ENCODE data around the gene APOBEC2.
"Not testable (repeated sequence)": the region's sequence is repeated elsewhere in the genome, so short reads cannot be mapped to it uniquely, and the experiment has no call there.

The APOBEC2 gene

DNA sequence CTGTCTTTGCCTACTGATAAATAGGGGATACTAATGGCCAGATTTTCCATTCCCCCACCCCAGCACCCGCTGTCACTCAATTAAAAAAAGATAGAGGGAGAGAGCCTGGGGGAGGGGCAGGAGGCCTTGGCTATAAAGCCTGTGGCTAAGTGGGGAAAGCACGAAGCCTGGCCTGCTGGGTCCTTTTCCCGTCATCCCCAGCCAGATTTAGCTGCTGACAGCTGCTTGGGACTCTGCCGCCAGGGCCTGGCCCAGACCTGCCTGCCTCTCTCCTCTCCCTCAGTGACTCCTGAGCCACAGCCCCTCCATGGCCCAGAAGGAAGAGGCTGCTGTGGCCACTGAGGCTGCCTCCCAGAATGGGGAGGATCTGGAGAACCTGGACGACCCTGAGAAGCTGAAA is at the start of gene APOBEC2:
Gene APOBEC2 (plus strand): TSS at position 162 of the 400 bp plus-strand sequence. CDS start 146 bp downstream, at position 308.
- no peak for DNase-seq (ENCODE audit: low read depth)

- DNase-seq (ENCODE audit: low read depth) = peak; percentile 46
Measured at GRCh38 chr6:41006217-41006616, 46.8 kb upstream of the APOBEC2 start.

- not testable (repeated sequence) for DNase-seq (ENCODE audit: low read depth)
Measured at GRCh38 chr6:41006980-41007379, 46.0 kb upstream of the APOBEC2 start.

- no peak for DNase-seq (ENCODE audit: low read depth)
Measured at GRCh38 chr6:41008011-41008410, 45.0 kb upstream of the APOBEC2 start.

DNA sequence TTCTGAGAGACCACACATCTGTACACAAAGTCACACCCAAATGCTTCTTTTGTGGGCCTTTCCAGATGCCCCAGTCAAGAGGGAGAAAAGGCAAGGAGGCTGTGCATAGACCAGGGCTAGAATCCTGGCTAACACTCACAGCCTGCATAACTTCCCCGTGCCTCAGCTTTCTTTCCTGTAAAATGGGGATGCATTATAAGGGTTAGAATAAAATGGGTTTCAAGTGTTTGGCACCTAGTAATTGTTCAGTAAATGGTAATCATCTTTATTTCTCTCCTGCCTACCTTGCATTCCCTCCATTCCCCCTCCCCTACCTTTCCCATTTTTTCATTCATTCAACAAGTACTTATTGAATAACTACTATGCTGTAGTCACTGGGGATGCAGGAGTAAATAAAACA is 43.3 kb upstream of the APOBEC2 start:
- no peak for DNase-seq (ENCODE audit: low read depth)

DNA sequence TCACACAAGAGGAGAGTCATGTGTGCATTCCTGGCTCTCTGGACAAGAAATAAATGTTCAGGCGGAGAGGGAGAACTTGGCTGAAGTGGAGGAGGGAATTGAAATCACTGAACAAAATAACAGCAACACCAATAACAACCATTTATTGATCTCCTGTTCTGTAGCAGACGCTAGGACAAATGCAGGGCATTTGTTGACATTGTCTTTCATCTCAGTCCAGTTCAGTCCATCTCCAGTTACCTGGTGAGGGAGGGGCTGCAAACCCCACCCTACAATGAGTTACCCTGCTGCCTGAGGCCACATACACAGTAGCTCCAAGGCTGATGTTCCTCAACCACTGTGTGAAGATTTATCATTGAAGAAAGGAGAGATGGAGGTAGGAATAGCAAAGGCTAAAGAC is 41.3 kb upstream of the APOBEC2 start:
- no peak for DNase-seq (ENCODE audit: low read depth)

DNA sequence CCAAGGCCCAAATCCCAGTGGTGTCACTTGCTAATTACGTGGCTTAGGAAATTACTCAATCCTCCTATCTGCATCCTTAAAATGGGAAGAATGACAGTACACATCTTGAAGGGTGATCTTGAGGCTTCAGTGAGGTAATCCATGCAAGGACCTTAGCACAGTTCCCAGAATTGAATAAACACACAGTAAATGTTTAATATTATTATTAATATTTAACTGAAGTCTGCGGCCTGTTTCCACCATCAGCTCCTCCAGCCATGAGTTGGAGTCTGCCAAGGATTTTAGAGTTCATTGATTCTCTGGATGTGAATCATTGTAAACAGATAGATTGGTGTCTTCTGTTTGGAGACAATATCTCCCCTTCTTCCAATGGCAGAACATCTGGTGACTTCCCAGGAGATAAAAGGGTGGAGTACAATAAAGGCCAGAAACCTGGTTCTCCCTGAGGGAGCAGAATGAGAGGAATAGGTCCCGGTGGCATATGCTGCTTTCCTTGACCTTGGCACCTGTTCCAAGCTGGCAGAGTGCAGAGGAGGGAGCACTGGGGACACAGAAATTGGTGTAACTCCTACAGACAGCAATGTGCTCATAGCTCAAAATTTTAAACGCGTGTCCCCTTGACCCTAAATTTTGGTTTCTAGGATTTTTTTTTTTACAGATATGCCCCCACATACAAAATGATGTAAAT is 39.4 kb upstream of the APOBEC2 start:
- DNase-seq (ENCODE audit: low read depth) = no peak

- DNase-seq (ENCODE audit: low read depth) = no peak
Measured at GRCh38 chr6:41014780-41015179, 38.2 kb upstream of the APOBEC2 start.

DNA sequence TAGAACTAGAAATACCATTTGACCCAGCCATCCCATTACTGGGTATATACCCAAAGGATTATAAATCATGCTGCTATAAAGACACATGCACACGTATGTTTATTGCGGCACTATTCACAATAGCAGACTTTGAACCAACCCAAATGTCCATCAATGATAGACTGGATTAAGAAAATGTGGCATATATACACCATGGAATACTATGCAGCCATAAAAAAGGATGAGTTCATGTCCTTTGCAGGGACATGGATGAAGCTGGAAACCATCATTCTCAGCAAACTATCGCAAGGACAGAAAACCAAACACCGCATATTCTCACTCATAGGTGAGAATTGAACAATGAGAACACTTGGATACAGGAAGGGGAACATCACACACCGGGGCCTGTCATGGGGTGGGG is 37.1 kb upstream of the APOBEC2 start:
- DNase-seq (ENCODE audit: low read depth) = not testable (repeated sequence)

DNA sequence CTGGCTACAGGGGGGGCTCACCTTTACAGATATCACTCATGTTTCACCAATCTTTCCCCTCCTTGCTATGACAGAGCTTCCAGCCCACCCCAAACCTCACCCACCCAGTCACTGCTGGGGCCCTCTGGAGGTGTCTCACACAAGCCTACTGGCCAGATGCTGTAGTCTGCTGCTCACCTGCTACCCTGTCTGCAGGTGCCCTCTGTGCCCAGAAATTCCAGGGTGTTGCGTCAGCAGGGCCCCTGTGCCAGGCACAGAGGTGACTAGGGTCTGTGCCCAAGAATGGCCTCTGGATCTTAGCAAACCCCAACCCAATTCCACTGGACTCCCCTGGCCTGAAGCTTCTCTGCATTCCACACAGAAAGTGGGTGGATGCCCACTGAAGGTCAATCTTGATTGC is 35.3 kb upstream of the APOBEC2 start:
- no peak for DNase-seq (ENCODE audit: low read depth)

DNA sequence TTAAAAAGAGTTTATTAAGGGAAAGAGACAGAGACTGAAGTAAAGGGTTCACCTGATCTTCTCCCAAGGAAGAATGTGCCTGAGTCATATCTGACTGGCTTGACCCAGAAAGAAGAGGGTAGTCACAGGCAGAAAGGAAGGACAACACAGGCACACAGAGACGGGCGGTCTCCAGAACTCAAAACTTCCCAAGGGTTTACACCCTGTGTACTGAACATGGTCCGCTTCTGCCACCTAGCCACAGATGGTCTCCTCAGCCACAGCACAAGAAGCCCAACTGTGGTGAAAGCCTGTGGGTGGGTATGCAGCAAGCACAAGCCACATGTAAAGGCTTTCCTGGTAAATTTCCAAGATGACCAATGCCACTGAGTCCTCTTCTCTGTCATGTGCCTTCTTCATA is 31.2 kb upstream of the APOBEC2 start:
- no peak for DNase-seq (ENCODE audit: low read depth)

- DNase-seq (ENCODE audit: low read depth) = no peak
Measured at GRCh38 chr6:41022294-41022693, 30.7 kb upstream of the APOBEC2 start.

GRCh38 chr6:41023114-41023513 is 29.9 kb upstream of the APOBEC2 start:
- DNase-seq (ENCODE audit: low read depth) = no peak

DNA sequence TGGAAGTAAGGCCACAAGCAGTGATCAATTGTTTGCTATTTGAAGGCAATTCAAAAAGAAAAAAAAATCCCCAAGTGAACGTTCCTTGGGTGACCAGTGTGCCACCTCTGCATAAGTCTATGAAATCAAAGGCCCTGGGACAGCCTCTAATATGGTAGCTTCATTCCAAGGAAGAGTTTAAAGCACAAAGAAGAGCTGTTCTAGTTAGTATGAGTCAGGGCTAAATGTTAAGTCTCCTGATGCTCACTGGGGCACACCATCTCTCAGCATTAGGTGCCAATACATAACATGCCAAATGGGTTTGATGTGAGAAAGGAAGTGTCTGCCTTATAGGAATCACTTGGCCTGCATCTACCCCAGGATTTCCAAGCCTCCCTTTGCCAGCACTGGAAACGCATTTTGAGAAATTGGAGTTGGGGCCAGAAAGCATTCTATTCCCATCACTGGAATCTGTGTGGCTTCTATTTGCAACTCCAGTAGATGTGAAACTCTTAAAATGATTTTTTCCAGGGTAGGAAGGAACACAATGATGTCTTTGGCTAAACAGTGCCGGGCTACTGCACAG is 27.0 kb upstream of the APOBEC2 start:
- no peak for DNase-seq (ENCODE audit: low read depth)

GRCh38 chr6:41027241-41027640 is 25.8 kb upstream of the APOBEC2 start:
- no peak for DNase-seq (ENCODE audit: low read depth)

DNA sequence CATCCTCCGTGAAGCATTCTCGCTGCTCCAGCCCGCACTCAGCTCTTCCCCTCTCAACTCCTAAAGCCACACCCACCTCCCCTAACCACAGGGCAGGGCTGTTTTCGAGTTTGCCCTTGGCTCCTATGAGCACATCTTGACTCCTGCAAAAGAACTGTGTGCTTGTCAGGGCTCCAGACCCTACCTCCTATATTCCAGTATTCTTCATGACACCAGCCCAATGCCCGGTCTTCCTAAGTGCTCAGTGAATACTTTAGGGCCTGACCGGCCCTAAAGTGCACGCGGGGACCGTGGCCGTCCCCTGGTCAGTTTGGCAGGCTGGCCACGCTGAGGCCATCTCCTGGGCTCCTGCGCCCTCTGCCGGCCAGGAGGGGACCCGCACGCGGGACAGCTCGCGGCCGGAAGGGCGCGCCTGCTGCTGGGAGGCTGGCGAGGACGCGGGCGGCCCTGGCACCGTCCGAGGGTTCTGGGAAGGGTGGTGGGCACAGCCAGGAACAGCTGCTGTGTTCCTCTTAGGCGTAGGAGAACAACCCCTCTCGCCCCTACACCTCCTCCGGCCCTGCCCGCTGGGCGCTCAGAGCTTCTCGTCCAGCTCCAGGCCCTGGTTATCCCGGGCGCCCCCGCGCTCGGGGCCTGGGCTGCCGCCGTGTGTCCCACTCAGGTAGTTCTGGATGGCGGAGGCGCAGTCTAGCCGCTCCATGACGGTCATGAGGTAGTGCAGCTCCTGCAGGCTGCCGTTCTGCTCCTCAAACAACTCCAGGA is 25.0 kb upstream of the APOBEC2 start:
- peak; percentile 46 for DNase-seq (ENCODE audit: low read depth)

DNA sequence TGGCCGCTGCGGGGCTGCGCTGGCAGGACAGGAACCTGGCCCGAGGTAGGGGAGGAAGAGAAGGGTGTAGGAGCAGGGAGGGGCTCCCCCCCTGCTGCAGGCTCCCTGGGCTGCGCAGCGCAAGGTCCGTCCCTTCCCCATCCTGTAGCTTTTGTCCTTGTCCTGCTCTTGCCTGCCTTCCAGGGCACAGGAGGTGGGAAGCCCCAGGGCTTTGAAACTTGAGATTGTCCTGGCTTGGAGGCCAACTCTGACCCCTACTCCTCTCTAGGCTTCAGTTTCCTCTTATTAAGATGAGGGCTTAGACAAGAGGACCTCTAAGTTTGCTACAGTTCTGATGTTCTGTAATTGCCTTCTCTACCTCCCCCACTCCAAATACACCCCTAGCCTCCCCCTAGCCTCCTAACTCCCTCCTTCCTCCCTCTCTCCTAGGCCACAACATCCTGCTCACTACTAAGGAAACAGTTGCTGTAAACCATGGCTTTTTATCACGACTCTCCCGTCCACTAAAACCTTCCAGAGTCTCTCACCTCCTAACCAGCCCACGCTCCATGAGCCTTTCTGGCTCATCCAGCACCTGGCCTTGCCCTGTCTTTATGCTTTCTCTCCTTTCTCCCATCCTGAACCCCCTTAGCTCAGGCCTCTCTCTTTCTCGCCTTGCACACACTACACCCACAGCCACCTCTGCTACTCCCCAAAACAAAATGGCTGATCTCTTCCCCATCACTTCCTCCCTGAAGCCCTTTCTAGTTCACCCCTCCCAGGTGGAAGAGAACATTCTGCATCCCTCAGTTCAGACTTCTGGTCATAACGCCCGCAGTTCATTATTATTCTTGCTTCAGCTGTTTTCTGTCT is 24.2 kb upstream of the APOBEC2 start:
- no peak for DNase-seq (ENCODE audit: low read depth)

GRCh38 chr6:41032830-41033229 is 20.2 kb upstream of the APOBEC2 start:
- DNase-seq (ENCODE audit: low read depth) = no peak

DNA sequence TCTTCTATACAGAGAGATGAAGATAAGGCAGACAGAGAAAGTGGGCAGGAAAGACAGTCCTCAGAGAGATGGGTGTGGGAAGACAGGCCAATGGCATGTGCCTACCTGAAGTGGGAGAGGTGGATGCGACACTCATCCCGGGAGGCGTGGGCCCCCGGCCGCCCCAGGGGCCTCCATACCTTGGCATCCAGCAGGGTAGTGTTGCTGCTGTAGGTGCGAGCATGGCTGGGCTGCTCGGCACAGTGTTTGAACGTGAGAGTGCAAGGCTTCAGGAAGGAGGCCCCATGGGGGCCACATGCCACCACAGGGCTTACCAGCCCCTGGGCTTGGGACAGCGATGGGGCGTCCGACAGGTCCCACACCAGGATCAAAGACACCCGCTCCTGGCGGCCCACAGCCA is 19.2 kb upstream of the APOBEC2 start:
- no peak for DNase-seq (ENCODE audit: low read depth)

DNA sequence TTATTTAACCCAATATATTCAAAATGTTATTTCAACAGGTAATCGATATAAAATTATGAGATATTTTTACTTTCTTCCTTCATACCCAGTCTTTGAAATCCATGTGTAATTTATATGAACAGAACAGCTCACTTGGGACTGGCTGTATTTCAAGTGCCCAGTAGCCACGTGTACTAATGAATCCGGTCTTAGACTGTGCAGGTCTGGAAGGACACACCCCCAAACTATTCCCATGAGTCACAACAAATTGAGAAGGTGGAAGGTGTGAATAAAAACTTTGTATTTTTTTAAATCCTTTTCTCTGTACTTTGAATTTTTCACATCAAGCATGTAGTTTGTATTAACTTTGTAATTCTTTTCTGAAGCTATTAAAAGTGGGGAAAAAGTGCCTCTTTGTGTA is 16.8 kb upstream of the APOBEC2 start:
- no peak for DNase-seq (ENCODE audit: low read depth)

DNA sequence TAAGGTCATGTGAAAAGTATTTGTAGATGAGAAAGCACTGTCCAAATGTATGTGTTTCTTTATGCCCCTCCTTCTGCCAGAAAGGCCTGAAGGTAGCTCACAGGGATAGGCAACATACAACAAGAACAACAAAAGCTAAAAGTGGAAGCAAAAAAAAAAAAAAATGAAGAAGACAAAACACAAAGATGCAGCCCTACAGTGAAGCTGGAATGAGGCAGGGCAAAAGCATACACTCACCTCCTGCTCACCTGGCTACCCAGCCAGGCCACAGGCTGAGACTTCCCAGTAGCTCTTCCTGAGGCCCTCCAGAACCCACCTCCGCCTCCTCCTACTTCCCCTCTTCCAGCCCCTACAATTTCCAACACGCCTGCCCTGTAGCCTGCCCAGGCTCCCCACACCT is 16.4 kb upstream of the APOBEC2 start:
- DNase-seq (ENCODE audit: low read depth) = no peak

DNA sequence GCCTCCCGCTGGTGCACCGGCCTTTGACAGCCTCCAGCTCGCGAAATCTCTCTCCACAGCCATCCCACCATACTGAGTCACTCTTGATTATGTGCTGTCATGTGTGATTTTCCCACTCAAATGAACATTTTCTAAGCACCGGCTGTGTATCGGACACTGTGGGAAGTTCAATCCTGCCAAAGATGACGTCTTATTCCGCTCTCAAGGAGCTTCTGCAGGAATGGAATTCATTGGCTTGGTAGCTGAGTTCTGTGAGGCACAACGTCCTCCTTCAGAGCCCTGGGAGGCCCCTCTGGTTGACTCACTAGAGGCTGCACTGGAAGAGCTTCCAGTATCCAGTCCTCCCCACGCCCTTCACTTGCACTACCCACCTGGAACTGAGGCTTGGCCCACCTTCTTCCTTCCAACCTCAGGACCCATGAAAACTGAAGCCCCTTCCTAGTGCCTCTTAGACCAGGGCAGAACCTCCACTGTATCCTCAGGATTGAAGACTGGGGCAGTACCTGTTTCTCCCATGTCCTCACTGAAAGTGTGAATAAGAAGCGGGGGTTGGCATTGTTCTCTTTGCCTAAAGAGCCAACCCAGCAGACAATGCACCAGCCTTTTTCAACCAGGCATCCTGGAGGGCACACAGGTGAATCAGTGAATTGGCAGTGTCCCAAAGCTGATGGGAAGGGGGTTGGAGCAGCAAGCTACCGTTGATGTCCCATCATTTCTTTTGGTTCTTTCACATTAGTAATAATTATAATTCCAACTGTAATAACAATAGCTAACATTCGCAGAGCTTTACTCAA is 15.7 kb upstream of the APOBEC2 start:
- no peak for DNase-seq (ENCODE audit: low read depth)

Data from stimulated activated CD4-positive, alpha-beta T cell treated with anti-CD3 and anti-CD28 coated beads, Interleukin-2, amount 100 ng/mL, for 4 hours (primary cell).